ENCODE measurements around the gene LRRC1.
A peak's percentile ranks its signal among the peaks of the same experiment; 100 is the strongest.

LRRC1 gene

GRCh38 chr6:53794137-53794719 lies 577 bp upstream of the LRRC1 start:
- peak overlapping the region; percentile 51 for H3K4me3 ChIP-seq (ENCODE audit: severe bottlenecking)
- no peaks in the 10 kb centered on the region for H3K9me3 ChIP-seq (ENCODE audit: severe bottlenecking)
- H3K36me3 ChIP-seq (ENCODE audit: low read depth), result no peaks in the 10 kb centered on the region
- DNase-seq (ENCODE audit: low spot score) (peak; percentile 73), ATAC-seq (ENCODE audit: low read depth) (peak; percentile 58)
- H3K27ac ChIP-seq (ENCODE audit: poor library complexity, severe bottlenecking), result peak overlapping the region; percentile 69
- peaks cover 15% of the 10 kb centered on the region for H3K4me1 ChIP-seq (ENCODE audit: insufficient read depth, poor library complexity, severe bottlenecking)
- no peaks in the 10 kb centered on the region for H3K27me3 ChIP-seq (ENCODE audit: insufficient read depth, poor library complexity, severe bottlenecking)
- peak; percentile 67 for TF ChIP-seq CTCF (IDR thresholded peaks at IDR 0.05; ENCODE audit: poor library complexity, severe bottlenecking)

GRCh38 chr6:53795340-53795701 lies 516 bp downstream of the LRRC1 start:
- Histone ChIP-seq H3K9me3 (ENCODE audit: severe bottlenecking) (no peaks in the 10 kb centered on the region), H3K27me3 (ENCODE audit: insufficient read depth, poor library complexity, severe bottlenecking) (no peaks in the 10 kb centered on the region), H3K4me3 (ENCODE audit: severe bottlenecking) (peak overlapping the region; percentile 51), H3K27ac (ENCODE audit: poor library complexity, severe bottlenecking) (peak overlapping the region; percentile 69), H3K36me3 (ENCODE audit: low read depth) (no peaks in the 10 kb centered on the region), H3K4me1 (ENCODE audit: insufficient read depth, poor library complexity, severe bottlenecking) (peaks cover 15% of the 10 kb centered on the region)
- DNase-seq (ENCODE audit: low spot score) (no peak), ATAC-seq (ENCODE audit: low read depth) (peak; percentile 37)
- TF ChIP-seq CTCF (IDR thresholded peaks at IDR 0.05; ENCODE audit: poor library complexity, severe bottlenecking), result no peak

- peak overlapping the region; percentile 51 for H3K4me3 ChIP-seq (ENCODE audit: severe bottlenecking)
- H3K27me3 ChIP-seq (ENCODE audit: insufficient read depth, poor library complexity, severe bottlenecking), result no peaks in the 10 kb centered on the region
- DNase-seq (ENCODE audit: low spot score) (peak; percentile 50), ATAC-seq (ENCODE audit: low read depth) (peak; percentile 23)
- H3K27ac ChIP-seq (ENCODE audit: poor library complexity, severe bottlenecking), result peak overlapping the region; percentile 69
- peaks cover 15% of the 10 kb centered on the region for H3K4me1 ChIP-seq (ENCODE audit: insufficient read depth, poor library complexity, severe bottlenecking)
- H3K36me3 ChIP-seq (ENCODE audit: low read depth), result no peaks in the 10 kb centered on the region
- H3K9me3 ChIP-seq (ENCODE audit: severe bottlenecking), result no peaks in the 10 kb centered on the region
- no peak for TF ChIP-seq CTCF (IDR thresholded peaks at IDR 0.05; ENCODE audit: poor library complexity, severe bottlenecking)
Measured at GRCh38 chr6:53795702-53796450, 1.1 kb downstream of the LRRC1 start.

- Histone ChIP-seq H3K27ac (ENCODE audit: poor library complexity, severe bottlenecking) (peak overlapping the region; percentile 69), H3K27me3 (ENCODE audit: insufficient read depth, poor library complexity, severe bottlenecking) (no peaks in the 10 kb centered on the region), H3K9me3 (ENCODE audit: severe bottlenecking) (no peaks in the 10 kb centered on the region), H3K4me1 (ENCODE audit: insufficient read depth, poor library complexity, severe bottlenecking) (peaks cover 15% of the 10 kb centered on the region), H3K36me3 (ENCODE audit: low read depth) (no peaks in the 10 kb centered on the region), H3K4me3 (ENCODE audit: severe bottlenecking) (peak overlapping the region; percentile 51)
- DNase-seq (ENCODE audit: low spot score) (no peak), ATAC-seq (ENCODE audit: low read depth) (no peak)
- TF ChIP-seq CTCF (IDR thresholded peaks at IDR 0.05; ENCODE audit: poor library complexity, severe bottlenecking), result no peak
Measured at GRCh38 chr6:53796451-53796780, 1.6 kb downstream of the LRRC1 start.

GRCh38 chr6:53796791-53797190 lies 2.0 kb downstream of the LRRC1 start:
- peak overlapping the region; percentile 69 for H3K27ac ChIP-seq (ENCODE audit: poor library complexity, severe bottlenecking)

More at GRCh38 chr6:53796791-53797190, 2.0 kb downstream of the LRRC1 start:
- Histone ChIP-seq H3K27me3 (ENCODE audit: insufficient read depth, poor library complexity, severe bottlenecking) (no peaks in the 10 kb centered on the region), H3K36me3 (ENCODE audit: low read depth) (no peaks in the 10 kb centered on the region), H3K4me3 (ENCODE audit: severe bottlenecking) (peak overlapping the region; percentile 51), H3K9me3 (ENCODE audit: severe bottlenecking) (no peaks in the 10 kb centered on the region), H3K4me1 (ENCODE audit: insufficient read depth, poor library complexity, severe bottlenecking) (peaks cover 15% of the 10 kb centered on the region)
- no peak for TF ChIP-seq CTCF (IDR thresholded peaks at IDR 0.05; ENCODE audit: poor library complexity, severe bottlenecking)
- ATAC-seq (ENCODE audit: low read depth) (no peak), DNase-seq (ENCODE audit: low spot score) (no peak)

Data from RWPE2 (cell line).